ENCODE results near the gene MAP4K4.

GRCh38 chr2:101744832-101745231 lies 47.3 kb downstream of the MAP4K4 start:
- no peak for TF ChIP-seq CTCF (IDR thresholded peaks at IDR 0.05; ENCODE audit: poor library complexity)
- TF ChIP-seq EZH2phosphoT487 (IDR thresholded peaks at IDR 0.05; ENCODE audit: low read depth, severe bottlenecking, unreplicated experiment): no peak
